GM21526 (cell line): Measurements from ENCODE around the gene C6orf141.

Experiments
- ATAC-seq: cut with Tn5 transposase; IDR thresholded peaks from one replicate; pipeline ENCODE4 v1.9.1; 2021; ENCODE audit warnings: moderate library complexity; ENCODE audit not compliant: unreplicated experiment, low FRiP score

Gene C6orf141

GRCh38 chr6:49535795-49536194, 14.7 kb upstream of the C6orf141 start:
- ATAC-seq = no peak

- no peak for ATAC-seq
These were observed 11.4 kb upstream of the C6orf141 start for GRCh38 chr6:49539102-49539501.

DNA sequence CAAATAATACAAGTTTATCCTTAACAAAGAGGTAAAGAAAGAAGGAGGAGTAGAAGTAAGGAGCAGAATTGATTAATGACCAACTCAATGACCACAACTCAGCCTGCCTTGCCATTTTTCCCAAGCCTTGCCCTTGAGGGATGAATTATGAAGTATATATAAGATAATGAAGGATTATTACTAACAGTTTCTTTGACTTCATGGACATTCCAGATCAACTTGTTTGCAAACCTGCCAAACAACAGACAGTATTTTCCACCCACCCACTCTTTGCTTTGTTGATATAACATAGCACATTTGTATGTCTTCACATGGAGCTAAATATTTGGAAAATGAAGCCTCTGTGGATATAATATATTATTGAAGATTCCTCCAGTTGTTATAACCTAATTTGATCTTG, 9.9 kb upstream of the C6orf141 start:
- ATAC-seq = no peak

DNA sequence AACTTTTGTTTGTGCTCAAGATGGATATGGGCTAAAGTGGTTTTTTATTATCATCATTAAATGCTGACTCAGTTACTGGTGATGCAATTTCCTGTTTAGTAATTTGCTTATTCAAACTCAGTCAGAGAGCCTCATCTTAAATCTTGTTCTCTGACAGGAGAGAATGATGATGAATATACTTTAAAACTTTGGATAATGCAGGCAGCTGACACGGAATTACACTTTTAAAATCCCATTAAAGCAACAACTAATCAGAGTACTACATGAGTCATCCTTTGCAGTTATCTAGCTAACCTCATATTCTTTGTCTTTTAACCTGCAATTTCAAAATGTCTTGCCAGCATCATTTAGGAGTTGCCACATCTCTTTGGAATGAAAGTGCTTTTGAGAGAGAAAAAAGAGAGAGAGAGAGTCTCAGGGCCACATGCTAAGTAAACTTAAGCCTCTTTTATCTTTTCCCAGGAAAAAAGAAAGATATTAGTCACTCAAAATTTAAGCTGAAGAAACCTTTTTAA, 9.2 kb upstream of the C6orf141 start:
- ATAC-seq = no peak

- no peak for ATAC-seq
These were observed 8.5 kb upstream of the C6orf141 start for GRCh38 chr6:49541936-49542335.

DNA sequence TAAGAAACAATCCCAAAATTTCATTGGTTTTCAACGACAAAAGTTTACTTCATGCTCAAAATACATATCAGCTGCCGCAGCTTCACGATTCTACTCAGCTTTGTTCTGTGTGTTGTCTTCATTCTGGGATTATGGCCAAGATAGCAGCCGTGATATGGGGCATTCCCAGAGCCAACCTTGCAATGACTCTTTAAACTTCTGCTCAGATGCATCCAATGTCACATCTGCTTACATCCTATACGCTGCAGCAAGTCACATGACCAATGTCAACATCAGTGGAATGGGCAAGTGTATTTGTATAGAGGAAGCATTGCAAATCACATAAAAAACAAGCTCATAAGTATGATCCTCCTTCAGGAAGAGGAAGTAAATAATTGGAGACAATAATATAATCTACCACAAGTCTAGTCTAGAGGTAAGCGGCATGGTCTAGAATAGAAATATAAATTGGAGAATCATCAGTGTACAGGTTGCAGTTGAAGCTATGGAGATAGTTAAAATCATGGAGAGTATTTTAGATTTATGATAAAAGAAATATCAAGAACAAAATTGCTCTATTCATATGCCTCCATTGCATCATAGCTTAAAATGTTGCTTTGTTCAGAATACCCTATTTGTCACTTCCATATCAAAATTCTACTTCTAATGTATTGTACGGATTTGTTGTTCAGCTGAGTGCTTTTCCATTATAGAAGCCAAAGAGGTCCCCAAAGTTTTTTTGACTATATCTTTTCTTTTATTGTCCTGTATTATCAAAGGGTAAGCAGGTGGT, 7.2 kb upstream of the C6orf141 start:
- no peak for ATAC-seq

- ATAC-seq = no peak
These were observed 4.1 kb upstream of the C6orf141 start for GRCh38 chr6:49546331-49546730.

DNA sequence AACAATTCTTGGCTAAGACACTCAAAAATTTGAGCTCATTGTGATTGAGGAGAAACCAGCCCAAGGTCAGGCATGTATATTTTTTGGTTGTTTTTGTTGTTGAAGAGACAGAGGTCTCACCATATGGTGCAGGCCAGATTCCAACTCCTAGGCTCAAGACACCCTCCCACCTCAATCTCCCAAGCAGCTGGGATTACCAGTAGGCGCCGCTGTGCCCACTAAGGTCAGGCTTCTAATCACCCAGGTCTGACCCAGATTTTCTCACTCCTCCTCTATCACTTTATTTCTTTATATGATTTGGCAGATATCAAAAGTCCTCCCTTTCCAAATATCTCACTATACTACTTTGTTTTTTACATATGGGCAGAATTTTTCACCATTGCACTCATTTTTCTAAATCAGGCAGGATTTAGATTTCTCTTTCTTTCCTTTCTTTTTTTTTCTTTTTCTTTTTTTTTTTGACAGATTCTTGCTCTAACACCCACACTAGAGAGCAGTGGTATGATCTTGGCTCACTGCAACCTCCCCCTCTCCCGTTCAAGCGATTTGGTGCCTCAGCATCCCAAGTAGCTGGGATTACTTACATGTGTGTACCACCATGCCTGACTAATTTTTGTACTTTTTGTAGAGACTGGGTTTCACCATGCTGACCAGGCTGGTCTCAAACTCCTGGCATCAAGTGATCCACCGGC, 1.7 kb upstream of the C6orf141 start:
- ATAC-seq = no peak

DNA sequence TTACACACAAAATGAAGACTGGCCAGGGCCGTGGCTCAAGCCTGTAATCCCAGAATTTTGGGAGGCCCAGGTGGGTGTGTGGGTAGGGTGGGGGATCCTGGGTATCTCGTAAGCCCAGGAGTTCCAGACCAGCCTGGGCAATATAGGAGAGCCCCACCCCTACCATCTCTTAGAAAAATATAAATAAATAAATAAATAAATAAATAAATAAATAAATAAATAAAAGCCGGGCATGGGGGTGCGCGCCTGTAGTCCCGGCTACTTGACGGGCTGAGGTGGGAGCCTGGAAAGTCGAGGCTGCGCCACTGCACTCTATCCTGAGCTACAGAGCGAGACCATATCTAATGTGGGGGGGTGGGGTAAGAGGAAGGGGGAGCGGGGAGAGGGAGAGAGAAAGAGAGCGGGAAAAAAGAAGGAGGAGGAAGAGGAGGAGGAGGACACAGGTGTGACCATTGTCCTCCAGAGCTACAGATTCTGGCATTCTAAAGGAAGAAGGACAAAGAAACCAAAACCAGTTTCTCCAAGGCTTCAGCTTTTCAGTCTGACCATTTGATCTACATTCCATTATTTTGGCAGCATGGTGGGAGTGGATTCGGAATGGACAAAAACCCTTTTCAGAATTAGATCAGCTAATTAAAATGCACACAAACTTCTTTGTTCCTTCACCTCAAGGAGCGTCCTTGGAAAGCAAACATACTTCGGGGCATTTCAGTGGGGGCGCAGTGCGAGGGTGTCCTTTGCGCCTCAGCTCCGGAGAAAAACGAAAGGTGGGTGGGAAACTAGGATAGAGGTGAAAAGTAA, 577 bp upstream of the C6orf141 start:
- ATAC-seq = no peak

DNA sequence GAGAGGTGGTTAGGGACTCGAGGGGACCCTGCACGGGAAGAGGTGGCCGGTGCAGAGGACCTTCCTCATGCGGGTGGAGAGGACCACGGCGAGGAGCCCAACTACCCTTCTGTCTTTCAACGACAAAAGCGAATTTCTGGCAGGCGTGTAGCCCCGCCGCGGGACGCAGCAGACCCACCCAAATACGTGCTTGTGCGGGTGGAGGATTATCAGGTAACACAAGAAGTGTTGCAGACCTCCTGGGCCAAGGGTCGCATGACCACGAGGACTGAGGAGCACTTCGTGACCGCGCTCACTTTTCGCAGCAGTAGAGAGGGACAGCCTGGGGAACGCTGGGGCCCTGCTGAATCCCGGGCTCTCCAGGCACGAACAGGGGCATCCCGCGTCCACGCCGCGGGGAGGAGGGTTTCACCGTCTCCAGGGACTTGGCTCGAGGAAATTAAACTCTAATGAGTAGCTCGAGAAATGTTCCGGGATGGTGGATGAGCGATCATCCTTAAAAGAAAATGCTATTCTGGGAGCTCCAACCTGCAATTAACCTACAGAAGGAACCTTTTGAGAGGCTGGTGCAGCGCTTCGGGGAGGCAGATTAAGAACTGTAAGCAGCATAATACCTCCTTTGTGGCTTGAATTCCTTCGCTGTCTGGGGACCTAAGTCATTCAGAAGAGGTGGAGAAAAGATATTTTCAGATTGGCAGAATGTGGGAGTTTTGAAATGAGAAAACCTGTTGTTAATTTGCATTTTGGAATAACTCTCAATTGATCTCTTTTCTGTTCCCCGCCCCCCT, 804 bp downstream of the C6orf141 start:
- peak; percentile 46 for ATAC-seq

GRCh38 chr6:49551866-49552129, 1.3 kb downstream of the C6orf141 start:
- peak; percentile 51 for ATAC-seq

- no peak for ATAC-seq
These were observed 2.1 kb downstream of the C6orf141 start for GRCh38 chr6:49552596-49552995.

DNA sequence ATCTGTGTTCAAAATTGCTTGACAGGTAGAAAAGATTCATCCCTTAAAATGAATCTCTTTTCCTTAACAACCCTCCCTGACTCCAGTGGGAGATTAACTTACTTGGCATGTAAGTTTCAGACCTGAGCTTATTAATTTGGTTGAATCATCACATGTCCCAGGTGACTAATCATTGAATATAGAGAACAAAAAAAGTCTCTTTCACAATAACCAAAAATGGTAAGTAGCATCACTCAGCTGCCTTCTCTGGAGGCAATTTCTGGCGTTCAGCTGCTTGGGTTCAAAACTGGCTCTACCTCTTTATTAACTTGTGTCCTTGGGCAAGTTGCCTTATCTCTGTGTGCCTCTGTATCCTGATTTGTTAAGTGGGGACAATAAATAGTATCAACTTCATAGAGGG, 2.9 kb downstream of the C6orf141 start:
- no peak for ATAC-seq

DNA sequence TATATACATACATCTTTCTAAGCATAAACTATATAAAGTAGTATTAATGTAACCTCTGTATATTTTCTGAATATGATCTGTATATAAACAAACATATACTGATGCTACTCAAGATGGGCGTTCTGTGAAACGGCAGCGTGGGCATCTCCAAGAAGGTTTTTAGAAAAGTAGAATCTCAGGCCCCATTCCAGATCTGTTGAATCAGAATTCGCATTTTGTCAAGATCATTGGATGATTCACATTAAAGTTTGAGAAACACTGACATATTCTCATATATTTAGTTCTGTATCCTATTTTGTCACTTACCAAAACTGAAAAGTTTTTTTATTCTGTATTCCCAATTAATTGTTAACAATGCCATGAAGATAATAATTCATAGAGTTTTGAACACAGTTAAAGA, 5.5 kb downstream of the C6orf141 start:
- no peak for ATAC-seq

- ATAC-seq = no peak
These were observed 6.0 kb downstream of the C6orf141 start for GRCh38 chr6:49556429-49556837.

- ATAC-seq = no peak
These were observed 6.7 kb downstream of the C6orf141 start for GRCh38 chr6:49557177-49557576.

DNA sequence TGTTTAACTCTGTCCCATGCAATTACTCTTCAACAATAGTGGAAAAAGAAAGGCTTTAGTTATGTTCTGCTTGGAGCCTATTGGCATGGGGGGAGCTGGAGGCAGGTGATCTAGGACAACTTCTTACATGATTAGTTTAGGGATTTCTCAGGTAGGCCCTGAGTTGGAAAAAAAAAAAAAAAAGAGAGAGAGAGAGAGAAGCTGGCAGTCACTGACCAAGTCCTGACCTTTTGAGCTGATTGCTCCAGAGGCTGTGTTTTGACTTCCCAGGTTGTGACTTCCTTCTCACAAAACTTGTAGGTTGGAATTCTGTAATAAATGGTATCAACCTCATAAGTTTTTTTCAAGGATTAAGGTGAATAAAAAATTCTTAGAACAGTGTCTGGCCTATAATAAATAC, 7.8 kb downstream of the C6orf141 start:
- no peak for ATAC-seq

DNA sequence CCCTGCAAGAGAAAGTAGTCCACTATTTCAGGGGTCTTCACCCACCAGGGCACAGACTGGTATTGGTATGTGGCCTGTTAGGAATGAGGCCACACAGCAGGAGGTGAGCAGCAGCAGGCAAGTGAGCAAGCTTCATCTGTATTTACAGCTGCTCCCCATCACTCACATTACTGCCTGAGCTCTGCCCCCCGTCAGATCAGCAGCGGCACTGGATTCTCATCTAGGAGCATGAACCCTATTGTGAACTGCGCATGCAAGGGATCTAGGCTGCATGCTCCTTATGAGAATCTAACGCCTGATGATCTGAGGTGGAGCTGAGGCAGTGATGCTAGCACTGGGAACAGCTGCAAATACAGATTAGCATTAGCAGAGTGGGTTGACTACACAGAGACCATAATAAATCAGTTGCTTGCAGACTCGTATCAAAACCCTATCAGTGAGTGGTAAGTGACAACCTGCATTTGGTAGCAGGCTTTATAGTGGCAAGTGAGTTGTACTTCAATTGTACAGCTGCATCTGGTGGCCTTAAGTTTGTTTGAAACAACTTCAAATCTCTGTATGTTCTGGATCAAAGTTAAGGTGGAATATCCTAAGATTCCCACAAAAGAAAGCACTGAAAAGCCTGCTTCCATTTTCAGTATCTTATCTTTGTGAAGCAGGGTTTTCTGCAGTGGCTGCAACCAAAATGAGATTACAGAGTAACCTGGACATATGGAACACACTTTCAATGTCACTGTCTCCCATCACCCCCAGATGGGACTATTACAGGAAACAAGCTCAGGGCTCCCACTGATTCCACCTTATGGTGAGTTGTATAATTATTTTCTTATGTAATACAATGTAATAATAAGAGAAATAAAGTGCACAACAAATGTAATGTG, 12.8 kb downstream of the C6orf141 start:
- no peak for ATAC-seq

DNA sequence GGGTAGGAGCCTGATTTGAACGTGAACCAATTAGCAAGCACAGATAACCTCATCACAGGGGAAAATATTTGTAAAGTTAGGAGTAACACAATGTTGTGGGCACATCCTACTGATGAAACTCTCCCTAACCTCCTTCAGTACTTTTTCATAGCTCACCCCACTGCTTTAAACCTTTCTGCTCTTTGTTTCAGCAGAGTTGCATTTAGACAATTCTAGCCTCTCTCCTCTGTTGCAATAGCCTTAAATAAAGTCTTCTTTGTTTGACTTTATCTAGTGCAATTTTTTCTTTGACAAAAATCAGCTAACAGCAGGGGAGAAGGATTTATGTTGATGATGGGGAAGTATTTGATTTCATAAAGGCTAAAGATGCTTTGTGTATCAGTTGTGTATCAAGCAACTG, 14.1 kb downstream of the C6orf141 start:
- ATAC-seq = no peak

DNA sequence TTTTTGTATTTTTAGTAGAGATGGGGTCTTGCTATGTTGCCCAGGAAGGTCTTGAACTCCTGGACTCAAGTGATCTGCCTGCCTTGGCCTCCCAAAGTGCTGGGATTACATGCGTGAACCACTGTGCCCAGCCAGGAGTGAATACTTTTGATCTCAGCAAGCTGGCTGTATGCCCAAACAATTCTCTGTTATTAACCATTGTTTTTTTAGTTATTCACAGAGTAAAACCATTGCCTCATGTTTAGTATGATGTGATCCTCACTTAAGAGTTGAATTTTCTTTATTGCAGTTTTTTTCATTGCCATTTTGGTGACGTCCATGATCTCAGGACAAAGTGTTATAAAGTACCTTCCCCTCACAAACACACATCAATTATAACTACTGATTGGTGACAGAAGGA, 14.8 kb downstream of the C6orf141 start:
- no peak for ATAC-seq
